K562 (cell line): ENCODE data around the gene DIP2C. TPM values are rescaled to one million over a fixed set of nuclear protein-coding genes. Genes with fewer than 3 reads are reported as not detected.

Source experiments
- ATAC-seq: fragments of 200-7000 bp; cut with Tn5 transposase; 3 replicates; pipeline ENCODE4 v1.9.1; 2020; ENCODE audit warnings: moderate library complexity
- BruUV-seq: library from RNA; stranded (reverse); fragments of 400-500 nt; replicated peaks from 2 replicates; lab custom pipeline; 2021; lab: Mats Ljungman, UMichigan
- CTCF ChIA-PET: fragments of 300-600 bp; formaldehyde crosslinking; extraction: SDS; loops from one replicate; lab custom pipeline; 2021; ENCODE audit warnings: low intra/inter-chr PET ratio; lab: Yijun Ruan, JAX
- POLR2A ChIA-PET: fragments of 300-600, 350-650 bp; sonication (Branson Sonifier 250); formaldehyde crosslinking; extraction: SDS; loops from one replicate; lab custom pipeline; 2021; ENCODE audit warnings: antibody characterized with exemption, inconsistent platforms; lab: Yijun Ruan, JAX
- DNase-seq, 4 experiments: peaks; one replicate each; pipeline versions ENCODE4 v3.0.0 to v3.0.0-alpha.2; 2011 to 2018; ENCODE audit warnings: low spot score in 3 of 4, mixed read lengths in 3 of 4; ENCODE audit errors: extremely low read depth in 1 of 4
- FAIRE-seq: peaks from 2 replicates; lab custom pipeline; 2011; peaks lifted over from hg19 to GRCh38; lab: Jason Lieb, UNC
- H2AFZ ChIP-seq: 2 replicates; pipeline ENCODE4 v1.6.0; 2011; ENCODE audit warnings: low read depth, low read length, control low read depth, inconsistent platforms
- H3K27ac ChIP-seq: fragments of 200-600 bp; 3 replicates; pipeline ENCODE4 v1.8.0; 2011; ENCODE audit warnings: low read depth, mild to moderate bottlenecking, control low read depth, inconsistent platforms, low read length, moderate library complexity, mixed read lengths; ENCODE audit errors: extremely low read depth
- H3K27me3 ChIP-seq, 2 experiments: fragments of 300-600 bp in 1 of 2; 2 replicates in 1 of 2; 3 replicates in 1 of 2; pipeline versions ENCODE4 v1.6.0 to v1.8.0; 2011; ENCODE audit warnings: inconsistent platforms in 2 of 2, low read length in 2 of 2, mild to moderate bottlenecking in 1 of 2, mixed read lengths in 1 of 2, moderate library complexity in 1 of 2; ENCODE audit not compliant: control insufficient read depth in 2 of 2, insufficient read depth in 2 of 2
- H3K36me3 ChIP-seq: fragments of 300-600 bp; 3 replicates; pipeline ENCODE4 v1.8.0; 2011; ENCODE audit warnings: mild to moderate bottlenecking, low read length, inconsistent platforms; ENCODE audit not compliant: control insufficient read depth, insufficient read depth
- H3K4me1 ChIP-seq, 2 experiments: fragments of 200-600 bp in 1 of 2; replicated peaks in 1 of 2; 2 replicates in 1 of 2; 3 replicates in 1 of 2; pipeline versions ENCODE4 v1.5.1 to v1.8.0; 2011; ENCODE audit warnings: inconsistent platforms in 2 of 2, low read length in 2 of 2, mild to moderate bottlenecking in 1 of 2, mixed read lengths in 1 of 2, moderate library complexity in 1 of 2; ENCODE audit not compliant: control insufficient read depth in 2 of 2, insufficient read depth in 2 of 2
- H3K4me2 ChIP-seq: 2 replicates; pipeline ENCODE4 v1.6.1; 2011; ENCODE audit warnings: low read length, control low read depth, inconsistent platforms, mixed read lengths; ENCODE audit not compliant: insufficient read depth
- H3K4me3 ChIP-seq: fragments of 200-600 bp; sonication (generic), shearing (Covaris generic); 2 replicates; pipeline ENCODE4 v1.5.1; 2016; ENCODE audit warnings: control low read depth, inconsistent platforms
- H3K79me2 ChIP-seq: fragments of 200-600 bp; 3 replicates; pipeline ENCODE4 v1.8.0; 2011; ENCODE audit warnings: low read length, inconsistent platforms; ENCODE audit not compliant: control insufficient read depth, insufficient read depth
- H3K9ac ChIP-seq, 2 experiments: 2 replicates each; pipeline versions ENCODE4 v1.6.0 to v1.6.1; 2011; ENCODE audit warnings: low read depth in 2 of 2, low read length in 2 of 2, control low read depth in 1 of 2, inconsistent platforms in 1 of 2, mild to moderate bottlenecking in 1 of 2, mixed read lengths in 1 of 2; ENCODE audit not compliant: insufficient read depth in 1 of 2
- H3K9me1 ChIP-seq: one replicate; pipeline ENCODE4 v1.6.0; 2011; ENCODE audit warnings: inconsistent platforms, mild to moderate bottlenecking, low read length, moderate library complexity; ENCODE audit not compliant: control insufficient read depth, insufficient read depth
- H3K9me3 ChIP-seq: replicated peaks from 2 replicates; pipeline ENCODE4 v1.5.1; 2011; ENCODE audit warnings: low read depth, low read length, inconsistent platforms; ENCODE audit not compliant: control insufficient read depth, insufficient read depth
- H4K20me1 ChIP-seq: replicated peaks from 2 replicates; pipeline ENCODE4 v1.6.1; 2011; ENCODE audit warnings: low read length, inconsistent platforms, mixed read lengths; ENCODE audit not compliant: control insufficient read depth, insufficient read depth
- BDP1 ChIP-seq: IDR thresholded peaks from 3 replicates; pipeline ENCODE4 v1.6.1; 2011; ENCODE audit not compliant: insufficient read length, insufficient read depth
- CAMTA2 ChIP-seq: fragments of 250-450 bp; sonication (Bioruptor Pico); conservative IDR thresholded peaks from 2 replicates; pipeline ENCODE4 v1.5.1; 2022
- ETV5 ChIP-seq: sonication (generic); formaldehyde crosslinking; IDR thresholded peaks from 2 replicates; pipeline ENCODE4 v1.4.0; 2020; ENCODE audit warnings: low read depth, mild to moderate bottlenecking, missing genetic modification reagents
- HMG20B ChIP-seq: fragments of 250-450 bp; sonication (Bioruptor Pico); IDR thresholded peaks from 2 replicates; pipeline ENCODE4 v1.5.0; 2021; ENCODE audit warnings: mild to moderate bottlenecking
- IRF9 ChIP-seq: fragments of 450-650 bp; IDR thresholded peaks from 2 replicates; pipeline ENCODE4 v1.6.1; 2016; ENCODE audit warnings: missing biosample characterization, missing genetic modification characterization
- KAT7 ChIP-seq: sonication (generic); formaldehyde crosslinking; IDR thresholded peaks from 2 replicates; pipeline ENCODE4 v1.8.0; 2022; ENCODE audit warnings: missing genetic modification reagents, mild to moderate bottlenecking, borderline replicate concordance
- MYC ChIP-seq, 2 experiments: fragments of 250-450 bp in 1 of 2; sonication (Bioruptor Pico) in 1 of 2; IDR thresholded peaks; 2 replicates each; pipeline versions ENCODE4 v1.5.1 to v1.6.1; 2012 to 2021; ENCODE audit warnings: low read depth in 2 of 2, borderline replicate concordance in 1 of 2, improper control_type of control experiment in 1 of 2, low read length in 1 of 2, mild to moderate bottlenecking in 1 of 2, moderate library complexity in 1 of 2
- PKNOX1 ChIP-seq: fragments of 450-650 bp; IDR thresholded peaks from 2 replicates; pipeline ENCODE4 v1.6.1; 2016
- TAF15 ChIP-seq: fragments of 200-400 bp; formaldehyde crosslinking; IDR thresholded peaks from 2 replicates; pipeline ENCODE4 v1.6.1; 2017; ENCODE audit warnings: mild to moderate bottlenecking, low read depth, low read length, moderate library complexity
- TFAP4 ChIP-seq: sonication (generic); formaldehyde crosslinking; IDR thresholded peaks from 2 replicates; pipeline ENCODE4 v1.8.0; 2022; ENCODE audit warnings: missing genetic modification reagents, mild to moderate bottlenecking, moderate library complexity, borderline replicate concordance
- ZFP1 ChIP-seq: fragments of 450-650 bp; formaldehyde crosslinking; IDR thresholded peaks from 2 replicates; pipeline ENCODE4 v1.4.0; 2020; ENCODE audit warnings: mild to moderate bottlenecking, mixed read lengths
- ZNF12 ChIP-seq: sonication (generic); formaldehyde crosslinking; IDR thresholded peaks from 2 replicates; pipeline ENCODE4 v1.4.0; 2020; ENCODE audit warnings: mild to moderate bottlenecking, missing genetic modification reagents
- ZNF311 ChIP-seq: fragments of 250-450 bp; sonication (Bioruptor Pico); IDR thresholded peaks from 2 replicates; pipeline ENCODE4 v1.4.0; 2020; ENCODE audit warnings: mild to moderate bottlenecking, moderate library complexity
- WGBS: fragments of 100-300 bp; shearing (Covaris generic); methylation state at CpG from one replicate; pipeline ENCODE4 v1.1.6; 2016; ENCODE audit warnings: low coverage, mixed read lengths; ENCODE audit not compliant: insufficient coverage; ENCODE audit errors: missing lambda C conversion rate; 5-methylcytosine and 5-hydroxymethylcytosine counted together
- in situ Hi-C: fragments of 300-500 bp; cut with MboI; formaldehyde crosslinking; loops from 4 replicates; pipeline ENCODE4 v1.15.0; 2018; ENCODE audit warnings: inconsistent platforms, mixed read lengths
- intact Hi-C: fragments of 100-400 bp; cut with micrococcal nuclease; formaldehyde crosslinking; loops from 2 replicates; pipeline ENCODE4 v1.14.2; 2022
- polyA plus RNA-seq, 8 experiments: library from polyadenylated mRNA; depleted of rRNA in 4 of 8; stranded (reverse) in 5 of 8; unstranded in 3 of 8; fragments of >200 nt; fragmentation: Nextera tagmentation in 2 of 8; fragmentation: Illumina TruSeq in 1 of 8; extraction: Ambion mirVana in 2 of 8; extraction: Trizol in 1 of 8; gene quantifications; 2 replicates each; pipeline versions ENCODE4 v1.2.1 to v1.2.3, GENCODE V29; 2011 to 2014; ENCODE audit warnings: inconsistent platforms in 1 of 8, missing spikeins in 1 of 8
- total RNA-seq, 7 experiments: library from RNA; depleted of rRNA in 6 of 7; stranded (reverse); fragments of >200 nt in 6 of 7; fragmentation: Illumina TruSeq in 2 of 7; extraction: Trizol in 2 of 7; gene quantifications; 2 replicates each; pipeline versions ENCODE4 v1.2.1 to v1.2.3, GENCODE V29; 2011 to 2021; ENCODE audit warnings: low replicate concordance in 1 of 7
- TF ChIP-seq, protein P1 (sequence below): sonication (generic); formaldehyde crosslinking; IDR thresholded peaks from 2 replicates; pipeline ENCODE4 v1.8.0; 2022; ENCODE audit warnings: mild to moderate bottlenecking, missing genetic modification reagents

Gene DIP2C
- total and polyA plus RNA-seq, 9 of the 15 experiments (the other 6 are each of a cell fraction or from before 2014, with no cell fraction given), result 0.01 TPM; not detected in 8

- ATAC-seq (no peak), FAIRE-seq (no peak), DNase-seq (no peak)
- intact Hi-C loops, result no loop called here
- Histone ChIP-seq H4K20me1 (peaks cover 4% of the 10 kb centered on the region; the same call in 1 of the 2 replicates), H3K4me2 (no peak overlapping the region), H3K27me3 (peaks cover 16 to 58% of the 10 kb centered on the region in 2 experiments; a peak in 4 of 5 replicates)
- WGBS, result under 1% methylated on average over 13 of the region's 13 CpGs
- BruUV-seq, result no TSS peak
- POLR2A ChIA-PET, result interaction anchor here (0.6 kb wide), 1 partner anchor 252 kb away, joined by 4 read pairs; no protein-coding TSS in a partner anchor
- TF ChIP-seq, protein P1, sequence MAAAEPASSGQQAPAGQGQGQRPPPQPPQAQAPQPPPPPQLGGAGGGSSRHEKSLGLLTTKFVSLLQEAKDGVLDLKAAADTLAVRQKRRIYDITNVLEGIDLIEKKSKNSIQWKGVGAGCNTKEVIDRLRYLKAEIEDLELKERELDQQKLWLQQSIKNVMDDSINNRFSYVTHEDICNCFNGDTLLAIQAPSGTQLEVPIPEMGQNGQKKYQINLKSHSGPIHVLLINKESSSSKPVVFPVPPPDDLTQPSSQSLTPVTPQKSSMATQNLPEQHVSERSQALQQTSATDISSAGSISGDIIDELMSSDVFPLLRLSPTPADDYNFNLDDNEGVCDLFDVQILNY, result no peak
- TF ChIP-seq MYC (IDR thresholded peaks at IDR 0.05; ENCODE audit: low read depth, low read length) (no peak), MYC (CRISPR knock-in tag; IDR thresholded peaks at IDR 0.05; ENCODE audit: borderline replicate concordance, low read depth) (no peak), TAF15 (no peak), ZFP1 (no peak), BDP1 (no peak), HMG20B (CRISPR knock-in tag) (no peak), CAMTA2 (no peak), KAT7 (no peak), ZNF311 (CRISPR knock-in tag) (no peak), IRF9 (no peak), ZNF12 (CRISPR knock-in tag) (no peak), TFAP4 (no peak), ETV5 (no peak), PKNOX1 (no peak)
- TF ChIP-seq, all 486 proteins: peak for 0
- H3K4me1 ChIP-seq, result no peaks in the 10 kb centered on the region; a peak in 1 of 5 replicates
- no peak overlapping the region for H3K4me3 ChIP-seq
- H3K36me3 ChIP-seq, result no peaks in the 10 kb centered on the region
- no peak overlapping the region for H3K9ac ChIP-seq
- H3K9me3 ChIP-seq, result no peaks in the 10 kb centered on the region
- H3K79me2 ChIP-seq, result no peaks in the 10 kb centered on the region
- no peak overlapping the region for H3K27ac ChIP-seq
- no peaks in the 10 kb centered on the region for H3K9me1 ChIP-seq
- CTCF ChIA-PET, result no interaction called here
- in situ Hi-C loops, result loop anchor here (10.0 kb wide), 1 partner anchor 252 kb away; no protein-coding TSS in a partner anchor
- H2AFZ ChIP-seq, result no peak overlapping the region
Observed at GRCh38 chr10:522350-522749, 167.1 kb downstream of the DIP2C start.
